Endothelial cell of umbilical vein (primary cell): ENCODE measurements around the gene C20orf173. TPM values are rescaled to one million over a fixed set of nuclear protein-coding genes. Genes with fewer than 3 reads are reported as not detected.

ENCODE experiments used
- BruUV-seq: library from RNA; stranded (reverse); fragments of 400-500 nt; replicated peaks from 2 replicates; lab custom pipeline; 2021; lab: Mats Ljungman, UMichigan
- CTCF ChIA-PET: fragments of 300-600, 350-600 bp; sonication (Branson Sonifier 250); formaldehyde crosslinking; loops from one replicate; lab custom pipeline; 2021; ENCODE audit warnings: antibody characterized with exemption, inconsistent platforms; lab: Charles Lee
- POLR2A ChIA-PET: fragments of 300-600, 350-600 bp; sonication (Branson Sonifier 250); formaldehyde crosslinking; loops from one replicate; lab custom pipeline; 2021; ENCODE audit warnings: antibody characterized with exemption, inconsistent platforms; lab: Charles Lee
- DNase-seq: peaks from one replicate; pipeline ENCODE4 v3.0.0-alpha.2; 2011; ENCODE audit warnings: low read depth, low spot score
- FAIRE-seq: peaks from 2 replicates; lab custom pipeline; 2011; peaks lifted over from hg19 to GRCh38; lab: Jason Lieb, UNC
- H2AFZ ChIP-seq: 2 replicates; pipeline ENCODE4 v1.6.0; 2012; ENCODE audit warnings: low read depth, low read length, control low read depth, inconsistent platforms
- H3K27ac ChIP-seq: 2 replicates; pipeline ENCODE4 v1.5.1; 2011; ENCODE audit warnings: low read depth, mild to moderate bottlenecking, control low read depth, low read length, moderate library complexity; ENCODE audit not compliant: insufficient read depth
- H3K27me3 ChIP-seq, 2 experiments: 2 replicates each; pipeline versions ENCODE4 v1.6.0 to v1.6.1; 2011; ENCODE audit warnings: low read length in 2 of 2, mixed read lengths in 1 of 2; ENCODE audit not compliant: control insufficient read depth in 2 of 2, insufficient read depth in 2 of 2
- H3K36me3 ChIP-seq, 2 experiments: 2 replicates in 1 of 2; 3 replicates in 1 of 2; pipeline ENCODE4 v1.5.1; 2011; ENCODE audit warnings: low read length in 2 of 2, mild to moderate bottlenecking in 1 of 2, moderate library complexity in 1 of 2; ENCODE audit not compliant: control insufficient read depth in 2 of 2, insufficient read depth in 2 of 2; ENCODE audit errors: extremely low read depth in 1 of 2
- H3K4me1 ChIP-seq: 3 replicates; pipeline ENCODE4 v1.5.1; 2011; ENCODE audit warnings: mild to moderate bottlenecking, low read length; ENCODE audit not compliant: control insufficient read depth, insufficient read depth; ENCODE audit errors: extremely low read depth
- H3K4me2 ChIP-seq: 2 replicates; pipeline ENCODE4 v1.6.1; 2011; ENCODE audit warnings: low read length, control low read depth, mixed read lengths; ENCODE audit not compliant: insufficient read depth
- H3K4me3 ChIP-seq, 3 experiments: fragments of 200-600 bp in 1 of 3; sonication (generic), shearing (Covaris generic) in 1 of 3; replicated peaks in 1 of 3; 2 replicates each; pipeline ENCODE4 v1.5.1; 2011 to 2016; ENCODE audit warnings: control low read depth in 3 of 3, low read length in 3 of 3, mild to moderate bottlenecking in 2 of 3, inconsistent platforms in 1 of 3, low read depth in 1 of 3, moderate library complexity in 1 of 3; ENCODE audit not compliant: insufficient read depth in 1 of 3
- H3K79me2 ChIP-seq: 2 replicates; pipeline ENCODE4 v1.6.0; 2012; ENCODE audit warnings: low read length, inconsistent platforms; ENCODE audit not compliant: control insufficient read depth, insufficient read depth
- H3K9ac ChIP-seq: replicated peaks from 2 replicates; pipeline ENCODE3; 2011; ENCODE audit warnings: low read length, control low read depth; ENCODE audit not compliant: insufficient read depth; ENCODE audit errors: extremely low read depth
- H3K9me1 ChIP-seq: replicated peaks from 3 replicates; pipeline ENCODE4 v1.6.0; 2011; ENCODE audit warnings: mild to moderate bottlenecking, low read length; ENCODE audit not compliant: control insufficient read depth, insufficient read depth; ENCODE audit errors: extremely low read depth
- H3K9me3 ChIP-seq: replicated peaks from 2 replicates; pipeline ENCODE4 v1.5.1; 2012; ENCODE audit warnings: low read length, inconsistent platforms; ENCODE audit not compliant: control insufficient read depth, insufficient read depth
- H4K20me1 ChIP-seq: replicated peaks from 2 replicates; pipeline ENCODE3; 2011; ENCODE audit warnings: mild to moderate bottlenecking, low read length; ENCODE audit not compliant: control insufficient read depth, insufficient read depth; ENCODE audit errors: extremely low read depth
- CTCF ChIP-seq, 2 donors: IDR thresholded peaks; 1 replicate in 1 of 2; 2 replicates in 1 of 2; pipeline ENCODE4 v1.5.1; 2011; ENCODE audit warnings: low read length in 2 of 2, mild to moderate bottlenecking in 2 of 2, moderate library complexity in 2 of 2, control low read depth in 1 of 2, inconsistent platforms in 1 of 2, low read depth in 1 of 2; ENCODE audit not compliant: insufficient read depth in 1 of 2; ENCODE audit errors: extremely low read depth in 1 of 2
- EZH2 ChIP-seq: IDR thresholded peaks from 2 replicates; pipeline ENCODE4 v1.6.1; 2012; ENCODE audit warnings: borderline replicate concordance, low read depth, mild to moderate bottlenecking, moderate library complexity, low read length, inconsistent platforms; ENCODE audit not compliant: severe bottlenecking
- FOS ChIP-seq: IDR thresholded peaks from 2 replicates; pipeline ENCODE4 v1.6.1; 2011; ENCODE audit warnings: mild to moderate bottlenecking, low read length, moderate library complexity, borderline replicate concordance; ENCODE audit not compliant: insufficient read depth
- GATA2 ChIP-seq: IDR thresholded peaks from 2 replicates; pipeline ENCODE4 v1.7.0; 2011; ENCODE audit warnings: low read depth, mild to moderate bottlenecking, moderate library complexity, mixed read lengths, low read length; ENCODE audit not compliant: insufficient read length, insufficient read depth
- JUN ChIP-seq: IDR thresholded peaks from 2 replicates; pipeline ENCODE4 v1.6.1; 2011; ENCODE audit warnings: borderline replicate concordance, low read depth; ENCODE audit not compliant: insufficient read length, insufficient read depth
- MAX ChIP-seq: IDR thresholded peaks from 2 replicates; pipeline ENCODE4 v1.6.1; 2011; ENCODE audit not compliant: insufficient read depth, insufficient read length
- MYC ChIP-seq: IDR thresholded peaks from one replicate; pipeline ENCODE4 v1.6.1; 2011; ENCODE audit warnings: mild to moderate bottlenecking, low read depth, low read length
- POLR2A ChIP-seq: IDR thresholded peaks from 2 replicates; pipeline ENCODE4 v1.6.1; 2012; ENCODE audit warnings: low read depth, mild to moderate bottlenecking, control low read depth, low read length
- POLR2AphosphoS5 ChIP-seq: IDR thresholded peaks from 2 replicates; pipeline ENCODE4 v1.6.1; 2012; ENCODE audit warnings: low read depth, mild to moderate bottlenecking, control low read depth, low read length, moderate library complexity; ENCODE audit not compliant: insufficient read depth
- dilution Hi-C: fragments of 300-500 bp; cut with MboI; formaldehyde crosslinking; loops from one replicate; pipeline ENCODE4 v1.15.0; 2019; ENCODE audit warnings: low sequenced_read_pairs; ENCODE audit not compliant: extremely low pct_ligation_motif_present
- intact Hi-C: fragments of 100-400 bp; cut with micrococcal nuclease; formaldehyde crosslinking; loops from one replicate; pipeline ENCODE4 v1.10.0; 2022
- polyA plus RNA-seq, 4 experiments: library from polyadenylated mRNA; depleted of rRNA in 3 of 4; stranded (reverse) in 3 of 4; unstranded in 1 of 4; fragments of >200 nt; gene quantifications; 2 replicates each; pipeline versions ENCODE4 v1.2.1 to v1.2.3, GENCODE V29; 2011 to 2012; ENCODE audit warnings: missing spikeins in 1 of 4
- total RNA-seq: library from RNA; stranded (reverse); gene quantifications from 2 replicates; pipeline ENCODE4 v1.2.3, GENCODE V29; 2021

C20orf173 gene
- total and polyA plus RNA-seq, 2 donors (not counting 3 experiments of a cell fraction or from before 2014, with no cell fraction given): not detected

- H2AFZ ChIP-seq: no peak overlapping the region
- H3K27me3 ChIP-seq: no peaks in the 10 kb centered on the region
- CTCF ChIA-PET: interaction anchor here (0.9 to 2.8 kb wide), 4 partner anchors 9 to 16 kb away, joined by 3 to 9 read pairs (median 3); no protein-coding TSS in a partner anchor
- no peak for TF ChIP-seq EZH2
- TF ChIP-seq MYC: no peak
- TF ChIP-seq CTCF (IDR thresholded peaks at IDR 0.05; ENCODE audit: extremely low read depth in 1 of 2, insufficient read depth in 1 of 2, low read depth in 1 of 2, low read length in 2 of 2): no peak
- no peak for TF ChIP-seq JUN
- TF ChIP-seq POLR2A: no peak
- TF ChIP-seq POLR2AphosphoS5: no peak
- no peak for TF ChIP-seq MAX
- TF ChIP-seq FOS: no peak
- TF ChIP-seq GATA2: no peak
- dilution Hi-C loops (no loop called here), intact Hi-C loops (loop anchor here (10.0 kb wide), 2 partner anchors 99 to 179 kb away; partner anchors contain the start of genes NFS1, ROMO1 and SPAG4)
- FAIRE-seq (no peak), DNase-seq (no peak)
- peaks cover 0 to 3% of the 10 kb centered on the region in 2 experiments for H3K36me3 ChIP-seq
- H3K4me3 ChIP-seq: no peak overlapping the region
- no peak overlapping the region for H3K27ac ChIP-seq
- no peaks in the 10 kb centered on the region for H3K9me1 ChIP-seq
- no peak overlapping the region for H3K9ac ChIP-seq
- no peaks in the 10 kb centered on the region for H3K4me1 ChIP-seq
- no peaks in the 10 kb centered on the region for H3K79me2 ChIP-seq
- H4K20me1 ChIP-seq: no peaks in the 10 kb centered on the region
- no peaks in the 10 kb centered on the region for H3K9me3 ChIP-seq
- POLR2A ChIA-PET: no interaction called here
- no TSS peak for BruUV-seq
- H3K4me2 ChIP-seq: no peak overlapping the region
Measured at GRCh38 chr20:35515341-35515740, 14.1 kb downstream of the C20orf173 start.
